Natural killer cell treated with Interleukin-12 subunit alpha and Interleukin-12 subunit beta and Interleukin-15 and Interleukin-18, amount 100 ng/mL, for 72 hours (primary cell): ENCODE results near the gene TXK. TPM values are rescaled to one million over a fixed set of nuclear protein-coding genes. Genes with fewer than 3 reads are reported as not detected.
A peak's percentile ranks its signal among the peaks of the same experiment; 100 is the strongest.

Source experiments
- ATAC-seq, 2 donors: fragments of 150-1000 bp; cut with Tn5 transposase in 1 of 2; sonication (Bioruptor Pico), chemical (Tn5 transposase) in 1 of 2; 2 replicates each; pipeline ENCODE4 v1.10.0; 2021
- DNase-seq: peaks from one replicate; pipeline ENCODE4 v3.0.0; 2022; ENCODE audit warnings: low spot score
- H3K27ac Mint-ChIP-seq, 2 donors: 1 replicate in 1 of 2; 2 replicates in 1 of 2; pipeline ENCODE4 v1.8.0; 2022; ENCODE audit warnings: mixed read lengths in 2 of 2, mild to moderate bottlenecking in 1 of 2, moderate library complexity in 1 of 2
- H3K27me3 Mint-ChIP-seq, 2 donors: 1 replicate in 1 of 2; 2 replicates in 1 of 2; pipeline ENCODE4 v1.8.0; 2022; ENCODE audit warnings: mixed read lengths in 2 of 2
- H3K36me3 Mint-ChIP-seq: one replicate; pipeline ENCODE4 v1.8.0; 2022; ENCODE audit warnings: mixed read lengths
- H3K4me1 Mint-ChIP-seq, 2 donors: 1 replicate in 1 of 2; 2 replicates in 1 of 2; pipeline ENCODE4 v1.8.0; 2022; ENCODE audit warnings: low read depth in 2 of 2, mixed read lengths in 2 of 2, mild to moderate bottlenecking in 1 of 2
- H3K4me3 Mint-ChIP-seq: one replicate; pipeline ENCODE4 v1.8.0; 2022; ENCODE audit warnings: mixed read lengths
- H3K9me3 Mint-ChIP-seq: 2 replicates; pipeline ENCODE4 v1.8.0; 2022; ENCODE audit warnings: mixed read lengths
- total RNA-seq, 2 donors: library from RNA; stranded (reverse); gene quantifications; one replicate each; pipeline ENCODE4 v1.2.3, GENCODE V29; 2022

Gene TXK
- total RNA-seq, 2 donors from 2014 or later: 26.1 to 60.2 TPM

DNA sequence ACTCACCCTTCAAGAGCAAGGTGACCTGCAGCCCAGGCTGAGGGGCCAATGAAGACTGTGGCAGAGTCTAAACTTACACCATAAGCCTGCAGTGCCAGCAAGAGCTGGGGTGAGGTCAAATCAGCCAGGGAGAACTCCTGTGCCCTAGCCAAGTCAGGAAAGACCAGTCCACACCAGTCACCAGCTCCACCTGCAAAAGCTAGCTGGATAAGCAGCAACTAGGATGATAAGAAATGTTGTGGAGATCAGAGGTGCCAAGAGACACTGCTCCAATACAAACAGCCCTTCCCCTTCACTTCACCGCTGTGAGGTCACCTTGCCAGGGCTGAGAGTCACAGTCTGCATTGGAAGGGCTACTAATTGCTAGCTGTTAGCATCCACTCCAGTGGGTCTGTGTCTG, 86.2 kb downstream of the TXK start:
- no peak for DNase-seq
- no peaks in the 10 kb centered on the region for H3K9me3 Mint-ChIP-seq
- H3K4me1 Mint-ChIP-seq: peaks cover 39 to 42% of the 10 kb centered on the region in 2 donors
- H3K4me3 Mint-ChIP-seq: peak overlapping the region; percentile 71
- peak overlapping the region in 1 of 2 donors; percentile 52 for H3K27ac Mint-ChIP-seq
- H3K36me3 Mint-ChIP-seq: peaks cover 4% of the 10 kb centered on the region
- peak; percentile 5 to 21 for ATAC-seq
- peaks cover 40 to 75% of the 10 kb centered on the region in 2 donors for H3K27me3 Mint-ChIP-seq

- H3K27me3 Mint-ChIP-seq: peaks cover 45 to 80% of the 10 kb centered on the region in 2 donors
- no peaks in the 10 kb centered on the region for H3K9me3 Mint-ChIP-seq
- DNase-seq (peak; percentile 87), ATAC-seq (peak; percentile 92 to 97)
- H3K36me3 Mint-ChIP-seq: peaks cover 4% of the 10 kb centered on the region
- peaks cover 42 to 44% of the 10 kb centered on the region in 2 donors for H3K4me1 Mint-ChIP-seq
- H3K27ac Mint-ChIP-seq: peak overlapping the region; percentile 16 to 52
- H3K4me3 Mint-ChIP-seq: peak overlapping the region; percentile 71
Measured at GRCh38 chr4:48047421-48047844, 86.6 kb downstream of the TXK start.

GRCh38 chr4:48046059-48046458, 88.0 kb downstream of the TXK start:
- Mint-ChIP-seq H3K27ac (peak overlapping the region in 1 of 2 donors; percentile 52), H3K4me1 (peaks cover 42 to 44% of the 10 kb centered on the region in 2 donors), H3K27me3 (peaks cover 51 to 83% of the 10 kb centered on the region in 2 donors), H3K36me3 (peaks cover 4% of the 10 kb centered on the region), H3K9me3 (no peaks in the 10 kb centered on the region), H3K4me3 (peak overlapping the region; percentile 59)
- ATAC-seq (no peak), DNase-seq (no peak)

DNA sequence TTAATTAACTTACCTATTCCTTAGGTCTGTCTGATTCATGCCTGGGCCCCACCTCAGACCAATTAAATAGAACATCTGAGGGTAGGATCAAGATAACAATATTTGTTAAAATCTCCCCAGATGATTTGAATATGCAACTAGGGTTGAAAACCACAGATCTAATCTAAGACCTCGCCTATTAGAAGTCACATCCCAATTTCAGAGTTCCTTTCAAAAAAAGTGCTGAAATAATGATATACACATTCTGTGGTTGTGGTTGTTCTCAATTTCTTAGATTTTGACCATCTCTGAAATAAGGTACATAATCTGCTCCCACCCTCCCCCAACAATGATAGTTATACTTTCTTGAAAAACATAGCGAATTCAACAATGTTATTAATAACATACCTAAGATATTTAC, 89.8 kb downstream of the TXK start:
- Mint-ChIP-seq H3K27me3 (peaks cover 38 to 73% of the 10 kb centered on the region in 2 donors), H3K4me1 (peaks cover 39 to 44% of the 10 kb centered on the region in 2 donors), H3K9me3 (no peaks in the 10 kb centered on the region), H3K4me3 (no peak overlapping the region), H3K27ac (no peak overlapping the region), H3K36me3 (peaks cover 2% of the 10 kb centered on the region)
- no peak for ATAC-seq
- DNase-seq: no peak

DNA sequence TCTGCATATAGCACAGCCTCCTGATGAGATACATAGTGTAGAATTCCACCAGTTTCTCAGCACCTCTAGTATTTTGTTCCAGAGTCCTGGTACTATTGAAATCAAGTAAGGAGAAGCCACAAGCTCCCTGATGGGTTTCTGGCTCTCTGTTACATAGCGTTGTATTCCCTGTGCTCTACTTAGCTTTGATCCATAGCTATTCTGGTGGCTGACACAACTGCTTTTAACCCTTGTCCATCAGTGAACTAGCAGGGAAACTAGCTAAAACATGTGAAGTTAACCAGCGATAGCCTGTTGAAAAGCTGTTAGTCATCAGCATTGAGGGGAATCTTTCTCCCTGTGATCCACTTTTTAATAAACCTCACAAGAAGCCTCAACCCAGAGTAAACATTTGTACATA, 90.5 kb downstream of the TXK start:
- Mint-ChIP-seq H3K27ac (no peak overlapping the region), H3K27me3 (peaks cover 35 to 65% of the 10 kb centered on the region in 2 donors), H3K36me3 (no peaks in the 10 kb centered on the region), H3K9me3 (no peaks in the 10 kb centered on the region), H3K4me1 (peaks cover 38 to 44% of the 10 kb centered on the region in 2 donors), H3K4me3 (no peak overlapping the region)
- no peak for DNase-seq
- ATAC-seq: no peak

DNA sequence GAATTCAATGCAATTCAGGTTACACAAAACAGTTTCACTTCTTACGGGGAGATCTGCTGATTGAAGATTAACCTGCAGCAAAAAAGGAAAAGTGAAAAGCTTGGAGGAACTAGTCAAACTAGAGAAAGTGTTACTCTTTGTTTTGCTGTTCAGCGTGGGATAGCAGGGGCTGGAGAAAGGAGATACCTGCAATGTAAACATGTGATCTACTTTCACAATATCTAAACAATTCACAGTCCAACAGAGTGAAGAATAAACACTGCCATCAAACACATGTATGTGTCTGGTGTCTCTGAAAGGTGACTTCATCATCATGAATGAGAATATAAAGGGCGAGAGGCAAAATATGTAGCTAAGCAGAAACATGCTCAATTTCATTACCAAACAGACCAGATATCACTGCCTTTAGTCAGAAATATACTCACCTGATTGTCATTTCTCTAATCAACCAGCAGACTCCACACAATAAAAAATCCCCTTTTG, 91.0 kb downstream of the TXK start:
- H3K4me3 Mint-ChIP-seq: no peak overlapping the region
- ATAC-seq: no peak

GRCh38 chr4:48041535-48042137, 92.4 kb downstream of the TXK start:
- Mint-ChIP-seq H3K27me3 (peaks cover 34 to 61% of the 10 kb centered on the region in 2 donors), H3K4me3 (no peak overlapping the region), H3K4me1 (peaks cover 23 to 28% of the 10 kb centered on the region in 2 donors), H3K36me3 (no peaks in the 10 kb centered on the region), H3K27ac (no peak overlapping the region), H3K9me3 (no peaks in the 10 kb centered on the region)
- DNase-seq: no peak
- no peak for ATAC-seq

More for the DNA sequence above, 91.0 kb downstream of the TXK start:
- no peak for DNase-seq
- Mint-ChIP-seq H3K4me1 (peaks cover 35 to 41% of the 10 kb centered on the region in 2 donors), H3K27ac (no peak overlapping the region), H3K27me3 (peaks cover 35 to 65% of the 10 kb centered on the region in 2 donors), H3K9me3 (no peaks in the 10 kb centered on the region), H3K36me3 (no peaks in the 10 kb centered on the region)

DNA sequence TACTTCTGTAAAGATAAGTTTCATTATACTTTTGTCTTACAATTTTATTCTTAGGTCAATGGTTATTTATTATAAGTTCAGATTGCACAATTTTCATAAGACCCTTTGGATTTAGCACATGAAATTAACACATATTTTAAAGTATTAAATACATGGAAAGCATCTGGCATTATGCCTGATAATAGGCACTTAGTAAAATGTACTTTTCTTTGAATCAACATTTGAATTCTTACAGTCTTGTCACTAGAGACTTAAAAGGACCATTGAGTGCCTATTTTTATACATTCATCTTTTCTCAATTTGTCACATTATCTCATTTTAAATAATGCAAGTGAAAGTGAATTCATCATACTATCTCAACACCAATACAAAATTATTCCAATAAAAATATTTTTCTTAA, 94.5 kb downstream of the TXK start:
- DNase-seq: no peak
- Mint-ChIP-seq H3K4me1 (peaks cover 9% of the 10 kb centered on the region in 2 donors), H3K9me3 (no peaks in the 10 kb centered on the region), H3K27me3 (peaks cover 38 to 41% of the 10 kb centered on the region in 2 donors), H3K27ac (no peak overlapping the region), H3K36me3 (no peaks in the 10 kb centered on the region), H3K4me3 (no peak overlapping the region)
- ATAC-seq: no peak

DNA sequence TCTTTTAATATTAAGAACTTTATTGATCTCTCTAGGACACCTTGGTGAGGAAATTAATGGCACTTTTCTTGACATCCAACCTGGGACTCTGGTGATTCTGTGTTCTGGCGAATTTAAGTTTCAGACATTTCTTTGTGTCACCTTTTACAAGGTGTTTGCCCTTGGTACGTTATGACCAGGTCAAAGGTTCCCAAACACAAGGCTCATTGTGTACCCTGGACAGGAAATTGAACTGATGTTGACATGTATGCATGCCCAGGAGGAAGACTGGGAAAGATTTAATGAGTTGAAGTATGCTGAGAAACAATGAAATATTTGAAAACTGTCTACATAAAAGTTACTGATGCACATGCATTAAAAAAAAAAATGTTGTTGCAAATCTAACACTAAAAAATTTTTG, 95.4 kb downstream of the TXK start:
- peaks cover 9 to 14% of the 10 kb centered on the region in 2 donors for H3K4me1 Mint-ChIP-seq
- no peak for ATAC-seq

GRCh38 chr4:48037117-48037462, 97.0 kb downstream of the TXK start:
- ATAC-seq: no peak
- Mint-ChIP-seq H3K27ac (no peak overlapping the region), H3K27me3 (peaks cover 26 to 27% of the 10 kb centered on the region in 2 donors), H3K9me3 (no peaks in the 10 kb centered on the region), H3K36me3 (no peaks in the 10 kb centered on the region), H3K4me3 (no peak overlapping the region), H3K4me1 (peaks cover 4 to 6% of the 10 kb centered on the region in 2 donors)
- DNase-seq: no peak

More for the DNA sequence above, 95.4 kb downstream of the TXK start:
- Mint-ChIP-seq H3K36me3 (no peaks in the 10 kb centered on the region), H3K4me3 (no peak overlapping the region), H3K27me3 (peaks cover 38 to 40% of the 10 kb centered on the region in 2 donors), H3K27ac (no peak overlapping the region), H3K9me3 (no peaks in the 10 kb centered on the region)
- DNase-seq: no peak

DNA sequence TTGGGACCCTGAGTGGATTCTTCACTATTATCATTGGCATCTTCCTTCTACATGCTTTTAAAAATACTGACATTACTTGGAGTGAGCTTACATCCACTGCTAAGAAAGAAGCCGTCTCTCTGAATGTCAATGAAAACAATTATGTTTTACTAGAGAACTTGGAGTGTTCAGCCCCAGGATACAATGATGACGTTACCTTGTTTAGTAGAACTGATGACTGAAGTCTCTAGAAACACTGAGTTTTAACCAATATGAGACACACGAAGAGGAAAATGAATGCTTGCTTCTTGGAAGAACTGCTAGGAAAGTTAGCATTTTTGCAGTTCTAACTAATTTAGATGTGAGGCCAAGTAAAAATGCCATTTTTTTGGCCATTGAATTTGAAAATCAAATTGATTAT, 98.1 kb downstream of the TXK start:
- ATAC-seq (no peak), DNase-seq (no peak)
- no peak overlapping the region for H3K4me3 Mint-ChIP-seq
- peaks cover 4 to 6% of the 10 kb centered on the region in 2 donors for H3K4me1 Mint-ChIP-seq
- no peak overlapping the region for H3K27ac Mint-ChIP-seq
- H3K9me3 Mint-ChIP-seq: no peaks in the 10 kb centered on the region
- H3K36me3 Mint-ChIP-seq: no peaks in the 10 kb centered on the region
- H3K27me3 Mint-ChIP-seq: peaks cover 19 to 21% of the 10 kb centered on the region in 2 donors

GRCh38 chr4:48033825-48034413, 100.1 kb downstream of the TXK start:
- H3K27ac Mint-ChIP-seq: no peak overlapping the region
- H3K36me3 Mint-ChIP-seq: no peaks in the 10 kb centered on the region
- H3K27me3 Mint-ChIP-seq: peaks cover 14 to 20% of the 10 kb centered on the region in 2 donors

GRCh38 chr4:48033412-48033811, 100.6 kb downstream of the TXK start:
- Mint-ChIP-seq H3K27ac (no peak overlapping the region), H3K4me1 (peaks cover 6 to 8% of the 10 kb centered on the region in 2 donors), H3K36me3 (no peaks in the 10 kb centered on the region), H3K4me3 (no peak overlapping the region), H3K9me3 (no peaks in the 10 kb centered on the region), H3K27me3 (peaks cover 14 to 19% of the 10 kb centered on the region in 2 donors)
- DNase-seq: no peak
- ATAC-seq: no peak

More at GRCh38 chr4:48033825-48034413, 100.1 kb downstream of the TXK start:
- ATAC-seq (peak; percentile 73 to 75), DNase-seq (peak; percentile 71)
- H3K4me1 Mint-ChIP-seq: peaks cover 4 to 6% of the 10 kb centered on the region in 2 donors
- H3K9me3 Mint-ChIP-seq: no peaks in the 10 kb centered on the region
- H3K4me3 Mint-ChIP-seq: no peak overlapping the region

GRCh38 chr4:48032721-48033120, 101.3 kb downstream of the TXK start:
- Mint-ChIP-seq H3K27ac (no peak overlapping the region), H3K4me3 (no peak overlapping the region), H3K27me3 (peaks cover 21 to 24% of the 10 kb centered on the region in 2 donors), H3K4me1 (peaks cover 6 to 10% of the 10 kb centered on the region in 2 donors), H3K36me3 (no peaks in the 10 kb centered on the region), H3K9me3 (no peaks in the 10 kb centered on the region)
- DNase-seq (no peak), ATAC-seq (no peak)
